ENCODE results near the gene GRIA1. TPM values are rescaled to one million over a fixed set of nuclear protein-coding genes. Genes with fewer than 3 reads are reported as not detected.

GRIA1 gene
- total RNA-seq, 3 donors from 2014 or later = 0.10 to 0.54 TPM; not detected in 1

- intact Hi-C loops (cut with DNase I, micrococcal nuclease) = no loop called here
- no peak for TF ChIP-seq CTCF (IDR thresholded peaks at IDR 0.05)
- no peaks in the 10 kb centered on the region for H3K9me3 ChIP-seq
- H3K4me1 ChIP-seq (ENCODE audit: low read depth) = no peaks in the 10 kb centered on the region
- peak in 1 of 3 donors; percentile 1 for DNase-seq
- ATAC-seq = peak; percentile 21
- H3K36me3 ChIP-seq (ENCODE audit: low read depth) = no peaks in the 10 kb centered on the region
- H3K4me3 ChIP-seq = no peak overlapping the region
Measured at GRCh38 chr5:153629027-153629895, 138.8 kb downstream of the GRIA1 start.

GRCh38 chr5:153630546-153630945 lies 140.1 kb downstream of the GRIA1 start:
- Histone ChIP-seq H3K4me1 (ENCODE audit: low read depth) (no peaks in the 10 kb centered on the region), H3K9me3 (no peaks in the 10 kb centered on the region), H3K36me3 (ENCODE audit: low read depth) (no peaks in the 10 kb centered on the region), H3K4me3 (no peak overlapping the region)
- TF ChIP-seq CTCF (IDR thresholded peaks at IDR 0.05) = no peak
- DNase-seq (no peak), ATAC-seq (no peak)
- intact Hi-C loops (cut with DNase I, micrococcal nuclease) = no loop called here

GRCh38 chr5:153632748-153633290 lies 142.3 kb downstream of the GRIA1 start:
- intact Hi-C loops (cut with DNase I, micrococcal nuclease) = no loop called here
- no peak for TF ChIP-seq CTCF (IDR thresholded peaks at IDR 0.05)
- no peak for ATAC-seq

GRCh38 chr5:153636670-153637451 lies 146.4 kb downstream of the GRIA1 start:
- Histone ChIP-seq H3K9me3 (no peaks in the 10 kb centered on the region), H3K36me3 (ENCODE audit: low read depth) (no peaks in the 10 kb centered on the region), H3K4me1 (ENCODE audit: low read depth) (no peaks in the 10 kb centered on the region), H3K4me3 (no peak overlapping the region)
- no peak for ATAC-seq
- DNase-seq = no peak
- TF ChIP-seq CTCF (IDR thresholded peaks at IDR 0.05) = no peak
- intact Hi-C loops (cut with DNase I, micrococcal nuclease) = no loop called here

More at GRCh38 chr5:153632748-153633290, 142.3 kb downstream of the GRIA1 start:
- no peaks in the 10 kb centered on the region for H3K36me3 ChIP-seq (ENCODE audit: low read depth)
- H3K9me3 ChIP-seq = no peaks in the 10 kb centered on the region
- no peak for DNase-seq
- no peak overlapping the region for H3K4me3 ChIP-seq
- no peaks in the 10 kb centered on the region for H3K4me1 ChIP-seq (ENCODE audit: low read depth)

- no peaks in the 10 kb centered on the region for H3K36me3 ChIP-seq (ENCODE audit: low read depth)
- TF ChIP-seq CTCF (IDR thresholded peaks at IDR 0.05) = no peak
- intact Hi-C loops (cut with DNase I, micrococcal nuclease) = no loop called here
- no peaks in the 10 kb centered on the region for H3K9me3 ChIP-seq
- ATAC-seq = no peak
- H3K4me3 ChIP-seq = no peak overlapping the region
- no peaks in the 10 kb centered on the region for H3K4me1 ChIP-seq (ENCODE audit: low read depth)
- no peak for DNase-seq
Measured at GRCh38 chr5:153640293-153640692, 149.8 kb downstream of the GRIA1 start.
